GM12878 (cell line): ENCODE measurements around the gene ABHD2. TPM values are rescaled to one million over a fixed set of nuclear protein-coding genes. Genes with fewer than 3 reads are reported as not detected.

Source experiments
- ATAC-seq: fragments of 200-7000 bp; cut with Tn5 transposase; 3 replicates; pipeline ENCODE4 v1.9.1; 2020; ENCODE audit warnings: mild to moderate bottlenecking, moderate library complexity
- BruUV-seq: library from RNA; stranded (reverse); fragments of 400-500 nt; replicated peaks from 2 replicates; lab custom pipeline; 2021; lab: Mats Ljungman, UMichigan
- CTCF ChIA-PET: fragments of 300-600 bp; sonication (Branson Sonifier 250); formaldehyde crosslinking; extraction: SDS; loops from one replicate; lab custom pipeline; 2021; ENCODE audit warnings: inconsistent platforms; lab: Yijun Ruan, JAX
- POLR2A ChIA-PET: fragments of 350-600 bp; formaldehyde crosslinking; extraction: SDS; loops from one replicate; lab custom pipeline; 2021; ENCODE audit warnings: inconsistent platforms; lab: Charles Lee
- RAD21 ChIA-PET: fragments of 300-600 bp; sonication (Branson Sonifier 250); formaldehyde crosslinking; loops from one replicate; lab custom pipeline; 2023; ENCODE audit warnings: antibody characterized with exemption; ENCODE audit not compliant: unreplicated experiment; lab: Charles Lee
- SMC1A ChIA-PET: fragments of 300-600 bp; sonication (Branson Sonifier 250); formaldehyde crosslinking; loops from one replicate; lab custom pipeline; 2023; ENCODE audit not compliant: unreplicated experiment, uncharacterized antibody; lab: Charles Lee
- DNase-seq: peaks from one replicate; pipeline ENCODE4 v3.0.0-alpha.2; 2011; ENCODE audit warnings: low read depth, low spot score
- FAIRE-seq: peaks from 3 replicates; lab custom pipeline; 2011; peaks lifted over from hg19 to GRCh38; lab: Jason Lieb, UNC
- H2AFZ ChIP-seq: 2 replicates; pipeline ENCODE4 v1.6.0; 2011; ENCODE audit warnings: low read depth, low read length, control low read depth; ENCODE audit not compliant: control insufficient read depth
- H3K27ac ChIP-seq: 2 replicates; pipeline ENCODE4 v1.5.1; 2011; ENCODE audit warnings: control low read depth; ENCODE audit not compliant: control insufficient read depth, insufficient read depth
- H3K27me3 ChIP-seq, 2 experiments: replicated peaks in 1 of 2; 2 replicates each; pipeline versions ENCODE4 v1.6.0 to v1.6.1; 2011; ENCODE audit warnings: low read length in 1 of 2; ENCODE audit not compliant: control insufficient read depth in 2 of 2, insufficient read depth in 2 of 2
- H3K36me3 ChIP-seq, 2 experiments: 2 replicates each; pipeline ENCODE4 v1.5.1; 2011; ENCODE audit warnings: low read length in 1 of 2; ENCODE audit not compliant: control insufficient read depth in 2 of 2, insufficient read depth in 2 of 2
- H3K4me1 ChIP-seq: 2 replicates; pipeline ENCODE4 v1.6.1; 2011; ENCODE audit warnings: mild to moderate bottlenecking, low read length, moderate library complexity, mixed read lengths; ENCODE audit not compliant: control insufficient read depth, insufficient read depth
- H3K4me2 ChIP-seq: 2 replicates; pipeline ENCODE4 v1.6.0; 2011; ENCODE audit warnings: control low read depth; ENCODE audit not compliant: control insufficient read depth, insufficient read depth
- H3K4me3 ChIP-seq: fragments of 200-600 bp; sonication (generic); 2 replicates; pipeline ENCODE4 v1.5.1; 2016
- H3K79me2 ChIP-seq: 2 replicates; pipeline ENCODE4 v1.6.0; 2011; ENCODE audit warnings: low read length; ENCODE audit not compliant: control insufficient read depth, insufficient read depth
- H3K9ac ChIP-seq: 2 replicates; pipeline ENCODE4 v1.8.0; 2011; ENCODE audit warnings: low read length, control low read depth, mixed read lengths; ENCODE audit not compliant: control insufficient read depth, insufficient read depth
- H3K9me3 ChIP-seq: replicated peaks from 3 replicates; pipeline ENCODE4 v1.5.1; 2011; ENCODE audit warnings: mild to moderate bottlenecking, low read length; ENCODE audit not compliant: control insufficient read depth, insufficient read depth
- H4K20me1 ChIP-seq: 2 replicates; pipeline ENCODE4 v1.6.0; 2011; ENCODE audit not compliant: control insufficient read depth, insufficient read depth
- CBX3 ChIP-seq: fragments of 200-600 bp; sonication (generic); IDR thresholded peaks from 2 replicates; pipeline ENCODE4 v1.6.1; 2016; ENCODE audit warnings: low read depth, borderline replicate concordance
- CHD4 ChIP-seq: fragments of 200-600 bp; sonication (generic); IDR thresholded peaks from 2 replicates; pipeline ENCODE4 v1.6.1; 2016; ENCODE audit warnings: mild to moderate bottlenecking
- CREB1 ChIP-seq: IDR thresholded peaks from 2 replicates; pipeline ENCODE4 v1.6.1; 2012; ENCODE audit warnings: low read depth, mild to moderate bottlenecking, inconsistent platforms
- CREM ChIP-seq: IDR thresholded peaks from 2 replicates; pipeline ENCODE4 v1.6.1; 2014; ENCODE audit warnings: antibody characterized with exemption, low read depth
- E2F8 ChIP-seq: fragments of 450-650 bp; IDR thresholded peaks from 2 replicates; pipeline ENCODE4 v1.6.1; 2018; ENCODE audit warnings: mild to moderate bottlenecking, low read depth, moderate library complexity; ENCODE audit not compliant: partially characterized antibody
- ESRRA ChIP-seq: IDR thresholded peaks from 2 replicates; pipeline ENCODE4 v1.6.1; 2012; ENCODE audit warnings: mild to moderate bottlenecking, low read length, improper control_type of control experiment
- IKZF1 ChIP-seq: fragments of 450-650 bp; conservative IDR thresholded peaks from 2 replicates; pipeline ENCODE4 v1.6.1; 2017; ENCODE audit warnings: antibody characterized with exemption, mild to moderate bottlenecking
- KDM1A ChIP-seq: fragments of 200-600 bp; sonication (generic); IDR thresholded peaks from 2 replicates; pipeline ENCODE4 v1.6.1; 2016; ENCODE audit warnings: borderline replicate concordance
- MAX ChIP-seq: IDR thresholded peaks from 2 replicates; pipeline ENCODE4 v1.6.1; 2012; ENCODE audit warnings: low read depth, low read length, improper control_type of control experiment
- MTA2 ChIP-seq: fragments of 450-650 bp; IDR thresholded peaks from 2 replicates; pipeline ENCODE4 v1.6.1; 2016; ENCODE audit warnings: low read depth, mild to moderate bottlenecking, moderate library complexity
- NFIC ChIP-seq: IDR thresholded peaks from 2 replicates; pipeline ENCODE4 v1.6.1; 2012; ENCODE audit warnings: low read depth, mild to moderate bottlenecking, inconsistent platforms, low read length, moderate library complexity
- NR2C1 ChIP-seq: fragments of 450-650 bp; IDR thresholded peaks from 2 replicates; pipeline ENCODE4 v1.6.1; 2017; ENCODE audit warnings: antibody characterized with exemption, mild to moderate bottlenecking, moderate library complexity
- RAD51 ChIP-seq: fragments of 450-650 bp; IDR thresholded peaks from 2 replicates; pipeline ENCODE4 v1.6.1; 2016; ENCODE audit warnings: moderate library complexity, mild to moderate bottlenecking, inconsistent platforms
- SMC3 ChIP-seq: IDR thresholded peaks from 2 replicates; pipeline ENCODE4 v1.6.1; 2011; ENCODE audit warnings: low read length, improper control_type of control experiment, borderline replicate concordance
- STAT1 ChIP-seq: fragments of 450-650 bp; conservative IDR thresholded peaks from 2 replicates; pipeline ENCODE4 v1.6.1; 2014; ENCODE audit warnings: antibody characterized with exemption, mild to moderate bottlenecking
- ZNF622 ChIP-seq: fragments of 450-650 bp; IDR thresholded peaks from 2 replicates; pipeline ENCODE4 v1.6.1; 2017; ENCODE audit warnings: mild to moderate bottlenecking, inconsistent platforms
- WGBS: methylation state at CpG from one replicate; pipeline ENCODE4 v1.1.6; 2016; ENCODE audit warnings: low lambda C conversion rate; ENCODE audit not compliant: insufficient replicate concordance, insufficient coverage; ENCODE audit errors: missing lambda C conversion rate; 5-methylcytosine and 5-hydroxymethylcytosine counted together
- in situ Hi-C: fragments of 300-500 bp; cut with MboI; formaldehyde crosslinking; loops from 9 replicates; pipeline ENCODE4 v1.14.3; 2018; ENCODE audit warnings: mixed read lengths
- intact Hi-C: fragments of 100-400 bp; cut with micrococcal nuclease; formaldehyde crosslinking; loops from one replicate; pipeline ENCODE4 v1.14.2; 2022; ENCODE audit not compliant: unreplicated experiment
- polyA plus RNA-seq, 11 experiments: library from polyadenylated mRNA; depleted of rRNA in 4 of 11; unstranded in 6 of 11; stranded (reverse) in 5 of 11; fragments of >200 nt; fragmentation: Nextera tagmentation in 4 of 11; fragmentation: Illumina TruSeq in 1 of 11; extraction: Ambion mirVana in 4 of 11; extraction: Trizol in 1 of 11; gene quantifications; 1 replicate in 1 of 11; 2 replicates in 10 of 11; pipeline versions ENCODE4 v1.2.1 to v1.2.3, GENCODE V29; 2011 to 2016; ENCODE audit warnings: inconsistent platforms in 2 of 11, missing spikeins in 2 of 11, low read depth in 1 of 11
- total RNA-seq, 4 experiments: library from RNA; depleted of rRNA in 3 of 4; stranded (reverse); fragments of >200 nt in 3 of 4; fragmentation: Illumina TruSeq in 1 of 4; extraction: Trizol in 1 of 4; gene quantifications; 2 replicates each; pipeline versions ENCODE4 v1.2.1 to v1.2.3, GENCODE V29; 2013 to 2021

ABHD2 gene
- total and polyA plus RNA-seq, 10 of the 15 experiments (the other 5 are each of a cell fraction or from before 2014, with no cell fraction given): 1.2 to 33.6 (median 20.4) TPM

GRCh38 chr15:89091627-89092220, 3.5 kb downstream of the ABHD2 start:
- WGBS: 96% methylated on average over 1 of the region's 1 CpG
- Histone ChIP-seq H3K79me2 (peaks cover 34% of the 10 kb centered on the region), H3K36me3 (no peaks in the 10 kb centered on the region; a peak in 1 of 4 replicates), H3K9me3 (no peaks in the 10 kb centered on the region), H3K4me2 (peak overlapping the region; percentile 64), H4K20me1 (no peaks in the 10 kb centered on the region), H3K4me1 (no peaks in the 10 kb centered on the region; the same call in 1 of the 2 replicates), H3K9ac (peak overlapping the region; percentile 64), H3K4me3 (peak overlapping the region; percentile 65), H3K27ac (peak overlapping the region; percentile 79), H3K27me3 (no peaks in the 10 kb centered on the region), H2AFZ (peak overlapping the region; percentile 67)
- ChIA-PET POLR2A (interaction anchor here (0.6 to 7.2 kb wide), 9 partner anchors 9 to 154 kb away, joined by 3 to 122 read pairs (median 4); no protein-coding TSS in a partner anchor), SMC1A (interaction anchor here (1.0 to 9.8 kb wide), 10 partner anchors 9 to 86 kb away, joined by 3 to 123 read pairs (median 8); no protein-coding TSS in a partner anchor), CTCF (interaction anchor here (0.7 to 9.5 kb wide), 14 partner anchors 9 to 174 kb away, joined by 3 to 147 read pairs (median 9); no protein-coding TSS in a partner anchor), RAD21 (interaction anchor here (0.8 to 7.7 kb wide), 13 partner anchors 8 to 105 kb away, joined by 3 to 77 read pairs (median 3); no protein-coding TSS in a partner anchor)
- no TSS peak for BruUV-seq
- in situ Hi-C loops: no loop called here
- FAIRE-seq (no peak), ATAC-seq (no peak), DNase-seq (no peak)
- intact Hi-C loops: loop anchor here (2.0 kb wide), 1 partner anchor 21 kb away; no protein-coding TSS in a partner anchor
- no peak for TF ChIP-seq CREB1
- no peak for TF ChIP-seq KDM1A
- TF ChIP-seq MAX: no peak
- TF ChIP-seq IKZF1: no peak
- TF ChIP-seq STAT1: no peak
- no peak for TF ChIP-seq ZNF622
- TF ChIP-seq CREM: no peak
- no peak for TF ChIP-seq SMC3
- TF ChIP-seq MTA2: no peak
- no peak for TF ChIP-seq ESRRA
- no peak for TF ChIP-seq CHD4
- no peak for TF ChIP-seq NR2C1
- no peak for TF ChIP-seq RAD51
- TF ChIP-seq E2F8: no peak
- no peak for TF ChIP-seq CBX3
- TF ChIP-seq NFIC: no peak
